ENCODE results near the gene PPP2R3A.

DNA sequence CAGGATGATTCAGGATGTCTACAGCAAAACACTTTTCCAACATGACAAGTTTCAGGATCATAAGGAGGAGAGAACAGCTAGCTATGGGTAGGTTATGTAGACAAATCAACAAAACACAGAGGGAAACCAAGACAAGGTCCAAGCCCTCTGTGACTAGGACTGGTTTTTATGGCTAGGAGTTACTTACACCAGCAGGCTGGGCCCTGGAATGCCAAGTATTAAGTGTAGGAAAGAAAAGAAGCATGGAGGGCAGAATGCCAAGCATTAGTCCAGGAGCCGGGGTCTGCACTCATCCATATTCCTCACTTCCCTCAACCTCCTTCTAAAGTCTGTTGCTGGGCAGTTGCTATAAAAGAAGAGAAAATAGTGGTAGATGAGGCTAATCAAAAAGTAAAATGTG is 35.3 kb upstream of the PPP2R3A start:
- no peak for TF ChIP-seq CEBPB (IDR thresholded peaks at IDR 0.05)
- TF ChIP-seq EP300 (IDR thresholded peaks at IDR 0.05; ENCODE audit: borderline replicate concordance) = no peak
- TF ChIP-seq, protein P1, sequence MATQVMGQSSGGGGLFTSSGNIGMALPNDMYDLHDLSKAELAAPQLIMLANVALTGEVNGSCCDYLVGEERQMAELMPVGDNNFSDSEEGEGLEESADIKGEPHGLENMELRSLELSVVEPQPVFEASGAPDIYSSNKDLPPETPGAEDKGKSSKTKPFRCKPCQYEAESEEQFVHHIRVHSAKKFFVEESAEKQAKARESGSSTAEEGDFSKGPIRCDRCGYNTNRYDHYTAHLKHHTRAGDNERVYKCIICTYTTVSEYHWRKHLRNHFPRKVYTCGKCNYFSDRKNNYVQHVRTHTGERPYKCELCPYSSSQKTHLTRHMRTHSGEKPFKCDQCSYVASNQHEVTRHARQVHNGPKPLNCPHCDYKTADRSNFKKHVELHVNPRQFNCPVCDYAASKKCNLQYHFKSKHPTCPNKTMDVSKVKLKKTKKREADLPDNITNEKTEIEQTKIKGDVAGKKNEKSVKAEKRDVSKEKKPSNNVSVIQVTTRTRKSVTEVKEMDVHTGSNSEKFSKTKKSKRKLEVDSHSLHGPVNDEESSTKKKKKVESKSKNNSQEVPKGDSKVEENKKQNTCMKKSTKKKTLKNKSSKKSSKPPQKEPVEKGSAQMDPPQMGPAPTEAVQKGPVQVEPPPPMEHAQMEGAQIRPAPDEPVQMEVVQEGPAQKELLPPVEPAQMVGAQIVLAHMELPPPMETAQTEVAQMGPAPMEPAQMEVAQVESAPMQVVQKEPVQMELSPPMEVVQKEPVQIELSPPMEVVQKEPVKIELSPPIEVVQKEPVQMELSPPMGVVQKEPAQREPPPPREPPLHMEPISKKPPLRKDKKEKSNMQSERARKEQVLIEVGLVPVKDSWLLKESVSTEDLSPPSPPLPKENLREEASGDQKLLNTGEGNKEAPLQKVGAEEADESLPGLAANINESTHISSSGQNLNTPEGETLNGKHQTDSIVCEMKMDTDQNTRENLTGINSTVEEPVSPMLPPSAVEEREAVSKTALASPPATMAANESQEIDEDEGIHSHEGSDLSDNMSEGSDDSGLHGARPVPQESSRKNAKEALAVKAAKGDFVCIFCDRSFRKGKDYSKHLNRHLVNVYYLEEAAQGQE (IDR thresholded peaks at IDR 0.05; ENCODE audit: low read depth) = no peak
- TF ChIP-seq TCF12 (IDR thresholded peaks at IDR 0.05; ENCODE audit: low read depth) = no peak
- no peak for TF ChIP-seq CREB1 (IDR thresholded peaks at IDR 0.05; ENCODE audit: low read depth)
- no peak for TF ChIP-seq EGR1 (IDR thresholded peaks at IDR 0.05)
- no peak for TF ChIP-seq RAD21 (IDR thresholded peaks at IDR 0.05; ENCODE audit: low read depth)
- TF ChIP-seq TAF1 (IDR thresholded peaks at IDR 0.05; ENCODE audit: low read depth) = no peak
- no peak for TF ChIP-seq YY1 (IDR thresholded peaks at IDR 0.05; ENCODE audit: low read depth)
- TF ChIP-seq, protein P2, sequence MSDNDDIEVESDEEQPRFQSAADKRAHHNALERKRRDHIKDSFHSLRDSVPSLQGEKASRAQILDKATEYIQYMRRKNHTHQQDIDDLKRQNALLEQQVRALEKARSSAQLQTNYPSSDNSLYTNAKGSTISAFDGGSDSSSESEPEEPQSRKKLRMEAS (IDR thresholded peaks at IDR 0.05) = no peak
- TF ChIP-seq, protein P3, sequence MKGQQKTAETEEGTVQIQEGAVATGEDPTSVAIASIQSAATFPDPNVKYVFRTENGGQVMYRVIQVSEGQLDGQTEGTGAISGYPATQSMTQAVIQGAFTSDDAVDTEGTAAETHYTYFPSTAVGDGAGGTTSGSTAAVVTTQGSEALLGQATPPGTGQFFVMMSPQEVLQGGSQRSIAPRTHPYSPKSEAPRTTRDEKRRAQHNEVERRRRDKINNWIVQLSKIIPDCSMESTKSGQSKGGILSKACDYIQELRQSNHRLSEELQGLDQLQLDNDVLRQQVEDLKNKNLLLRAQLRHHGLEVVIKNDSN (IDR thresholded peaks at IDR 0.05) = no peak
- TF ChIP-seq NFIC (IDR thresholded peaks at IDR 0.05) = peak; percentile 31
- TF ChIP-seq TEAD4 (IDR thresholded peaks at IDR 0.05) = peak; percentile 78

Data from Ishikawa (cell line).